Esophagus squamous epithelium (tissue), 5 donors: ENCODE results near the gene ATG9B. TPM values are rescaled to one million over a fixed set of nuclear protein-coding genes. Genes with fewer than 3 reads are reported as not detected.
"Not testable (repeated sequence)": the region's sequence is repeated elsewhere in the genome, so short reads cannot be mapped to it uniquely, and the experiment has no call there.

Experiments used
- DNase-seq: peaks from one replicate; lab custom pipeline; 2025; lab: John Stamatoyannopoulos, UW
- H3K27ac ChIP-seq, 4 donors: fragments of 200-600 bp; sonication (generic); one replicate each; pipeline ENCODE4 v1.5.1; 2016 to 2019; ENCODE audit warnings: mild to moderate bottlenecking in 1 of 4
- H3K27me3 ChIP-seq, 4 donors: fragments of 200-600 bp; sonication (generic); 1 replicate in 3 of 4; 2 replicates in 1 of 4; pipeline versions ENCODE4 v1.5.1 to v1.6.0; 2017 to 2021; ENCODE audit warnings: antibody characterized with exemption in 1 of 4
- H3K36me3 ChIP-seq, 3 donors: fragments of 200-600 bp; sonication (generic); one replicate each; pipeline ENCODE4 v1.5.1; 2016 to 2019
- H3K4me1 ChIP-seq, 3 donors: fragments of 200-600 bp; sonication (generic); one replicate each; pipeline ENCODE4 v1.5.1; 2017 to 2019
- H3K4me3 ChIP-seq, 4 donors: fragments of 200-600 bp; sonication (generic); 1 replicate in 3 of 4; 2 replicates in 1 of 4; pipeline ENCODE4 v1.5.1; 2016 to 2019; ENCODE audit warnings: mild to moderate bottlenecking in 2 of 4, moderate library complexity in 1 of 4
- H3K9me3 ChIP-seq, 3 donors: fragments of 200-600 bp; sonication (generic); one replicate each; pipeline ENCODE4 v1.5.1; 2016 to 2019
- POLR2A ChIP-seq, 4 donors: fragments of 450-650 bp; IDR thresholded peaks; one replicate each; pipeline ENCODE4 v1.6.1; 2017; ENCODE audit warnings: antibody characterized with exemption in 4 of 4, mild to moderate bottlenecking in 4 of 4, moderate library complexity in 3 of 4
- WGBS, 2 donors: methylation state at CpG; one replicate each; pipeline ENCODE4 v1.1.5; 2018; 5-methylcytosine and 5-hydroxymethylcytosine counted together
- intact Hi-C: fragments of 100-400 bp; cut with DNase I; formaldehyde crosslinking; loops from one replicate; pipeline ENCODE4 v1.15.0; 2022
- total RNA-seq, 4 donors: library from RNA; depleted of rRNA; stranded (reverse); fragments of >200 nt; gene quantifications; one replicate each; pipeline ENCODE4 v1.1.0, GENCODE V29; 2016
- TF ChIP-seq, protein P1 (sequence below), 6 experiments: fragments of 450-650 bp in 4 of 6; fragments of 200-600 bp in 2 of 6; sonication (generic) in 2 of 6; IDR thresholded peaks; one replicate each; pipeline ENCODE4 v1.5.1; 2016 to 2019; ENCODE audit warnings: antibody characterized with exemption in 6 of 6, mild to moderate bottlenecking in 4 of 6, moderate library complexity in 4 of 6
- donor health status: DM: yes; HTN: yes; CAD: no.

The ATG9B gene
- total RNA-seq, 4 donors from 2014 or later = 1.5 to 45.2 (median 12.8) TPM

DNA sequence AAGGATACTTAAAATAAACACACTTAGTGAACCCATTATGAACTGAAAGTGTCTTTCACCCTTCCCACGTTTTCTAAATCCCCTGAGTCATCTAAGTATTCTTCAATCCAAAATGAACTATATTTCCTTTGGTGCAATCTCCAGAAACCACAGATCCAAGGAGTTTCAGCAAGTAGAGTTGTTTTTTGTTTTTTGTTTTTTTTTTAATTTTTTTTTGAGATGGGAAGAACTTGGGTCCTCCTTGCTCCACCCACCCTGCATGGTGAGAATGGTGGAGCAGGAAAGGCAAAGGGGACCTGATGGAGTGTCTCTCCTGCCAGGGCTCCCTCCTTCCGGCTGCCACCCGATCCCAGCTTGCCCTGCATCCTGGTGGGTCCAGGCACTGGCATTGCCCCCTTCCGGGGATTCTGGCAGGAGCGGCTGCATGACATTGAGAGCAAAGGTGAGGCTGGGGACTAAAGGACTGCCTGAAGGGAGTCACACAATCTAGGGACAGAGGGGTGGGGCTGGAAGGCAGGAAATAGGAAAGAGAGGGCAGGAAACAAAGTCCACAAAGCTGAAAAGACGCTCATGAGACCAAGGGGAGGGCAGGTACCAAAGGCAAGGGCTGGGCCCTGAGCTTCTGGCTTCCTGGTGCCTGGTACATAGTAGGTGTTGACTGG, 12.1 kb downstream of the ATG9B start:
- WGBS, 2 donors = 52 to 69% methylated on average over 4 of the region's 6 CpGs
- peaks cover 0 to 95% (median 5%) of the 10 kb centered on the region in 4 donors for H3K27me3 ChIP-seq
- H3K9me3 ChIP-seq = no peaks in the 10 kb centered on the region
- H3K27ac ChIP-seq = peak overlapping the region in 1 of 4 donors; percentile 34
- TF ChIP-seq POLR2A (IDR thresholded peaks at IDR 0.05) = no peak
- TF ChIP-seq, protein P1, sequence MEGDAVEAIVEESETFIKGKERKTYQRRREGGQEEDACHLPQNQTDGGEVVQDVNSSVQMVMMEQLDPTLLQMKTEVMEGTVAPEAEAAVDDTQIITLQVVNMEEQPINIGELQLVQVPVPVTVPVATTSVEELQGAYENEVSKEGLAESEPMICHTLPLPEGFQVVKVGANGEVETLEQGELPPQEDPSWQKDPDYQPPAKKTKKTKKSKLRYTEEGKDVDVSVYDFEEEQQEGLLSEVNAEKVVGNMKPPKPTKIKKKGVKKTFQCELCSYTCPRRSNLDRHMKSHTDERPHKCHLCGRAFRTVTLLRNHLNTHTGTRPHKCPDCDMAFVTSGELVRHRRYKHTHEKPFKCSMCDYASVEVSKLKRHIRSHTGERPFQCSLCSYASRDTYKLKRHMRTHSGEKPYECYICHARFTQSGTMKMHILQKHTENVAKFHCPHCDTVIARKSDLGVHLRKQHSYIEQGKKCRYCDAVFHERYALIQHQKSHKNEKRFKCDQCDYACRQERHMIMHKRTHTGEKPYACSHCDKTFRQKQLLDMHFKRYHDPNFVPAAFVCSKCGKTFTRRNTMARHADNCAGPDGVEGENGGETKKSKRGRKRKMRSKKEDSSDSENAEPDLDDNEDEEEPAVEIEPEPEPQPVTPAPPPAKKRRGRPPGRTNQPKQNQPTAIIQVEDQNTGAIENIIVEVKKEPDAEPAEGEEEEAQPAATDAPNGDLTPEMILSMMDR (IDR thresholded peaks at IDR 0.05) = no peak
- H3K4me1 ChIP-seq = peaks cover 12 to 80% (median 30%) of the 10 kb centered on the region in 3 donors
- intact Hi-C loops = no loop called here
- no peak overlapping the region for H3K4me3 ChIP-seq
- no peak for DNase-seq
- no peaks in the 10 kb centered on the region for H3K36me3 ChIP-seq

DNA sequence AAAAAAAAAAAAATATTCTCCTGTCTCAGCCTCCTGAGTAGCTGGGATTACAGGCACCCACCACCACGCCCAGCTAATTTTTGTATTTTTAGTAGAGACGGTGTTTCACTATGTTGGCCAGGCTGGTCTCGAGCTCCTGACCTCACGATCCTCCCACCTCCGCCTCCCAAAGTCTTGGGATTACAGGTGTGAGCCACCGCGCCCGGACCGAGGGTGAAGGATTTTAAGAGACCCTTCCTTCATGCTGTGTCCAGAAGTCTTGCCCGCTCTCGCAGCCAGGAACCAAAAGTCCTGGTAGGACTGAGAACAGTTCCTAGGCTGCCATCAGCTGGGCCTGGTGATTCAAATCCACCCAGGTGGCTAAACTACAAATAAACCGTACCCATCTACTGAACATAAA, 12.7 kb downstream of the ATG9B start:
- H3K9me3 ChIP-seq, DNase-seq, H3K36me3 ChIP-seq, H3K4me3 ChIP-seq, intact Hi-C loops: not testable (repeated sequence)
- Histone ChIP-seq H3K4me1 (peaks cover 12 to 85% (median 35%) of the 10 kb centered on the region in 3 donors), H3K27ac (peak overlapping the region in 1 of 4 donors; percentile 63), H3K27me3 (peaks cover 0 to 95% (median 5%) of the 10 kb centered on the region in 4 donors)
- WGBS, 2 donors = 81 to 85% methylated on average over 11 to 12 of the region's 12 CpGs

DNA sequence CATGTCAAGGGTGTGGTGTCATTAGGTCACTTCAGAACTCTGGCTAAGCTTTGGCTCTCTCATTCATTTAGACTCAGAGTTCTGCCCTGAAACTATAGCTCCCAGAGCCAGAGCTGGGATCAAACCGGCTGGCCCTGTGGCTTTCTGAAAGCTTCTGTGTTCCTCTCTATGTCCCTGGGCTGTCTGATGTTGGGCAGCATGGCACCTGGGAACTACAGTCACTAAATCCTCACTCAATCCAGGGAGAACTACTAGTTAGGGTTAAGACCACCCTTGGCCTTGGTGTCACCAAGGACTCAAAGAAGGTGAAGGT, 13.2 kb downstream of the ATG9B start:
- no peak for DNase-seq
- peak overlapping the region in 3 of 4 donors; percentile 44 to 63 (median 58) for H3K27ac ChIP-seq
- H3K27me3 ChIP-seq = peaks cover 0 to 91% (median 5%) of the 10 kb centered on the region in 4 donors
- intact Hi-C loops = no loop called here
- H3K36me3 ChIP-seq = no peaks in the 10 kb centered on the region
- H3K4me1 ChIP-seq = peaks cover 12 to 87% (median 35%) of the 10 kb centered on the region in 3 donors
- TF ChIP-seq, protein P1 (IDR thresholded peaks at IDR 0.05) = no peak
- TF ChIP-seq POLR2A (IDR thresholded peaks at IDR 0.05) = no peak
- H3K4me3 ChIP-seq = no peak overlapping the region
- no peaks in the 10 kb centered on the region for H3K9me3 ChIP-seq
- WGBS, 2 donors = no CpG with 5 or more reads among the region's 1 CpG

DNA sequence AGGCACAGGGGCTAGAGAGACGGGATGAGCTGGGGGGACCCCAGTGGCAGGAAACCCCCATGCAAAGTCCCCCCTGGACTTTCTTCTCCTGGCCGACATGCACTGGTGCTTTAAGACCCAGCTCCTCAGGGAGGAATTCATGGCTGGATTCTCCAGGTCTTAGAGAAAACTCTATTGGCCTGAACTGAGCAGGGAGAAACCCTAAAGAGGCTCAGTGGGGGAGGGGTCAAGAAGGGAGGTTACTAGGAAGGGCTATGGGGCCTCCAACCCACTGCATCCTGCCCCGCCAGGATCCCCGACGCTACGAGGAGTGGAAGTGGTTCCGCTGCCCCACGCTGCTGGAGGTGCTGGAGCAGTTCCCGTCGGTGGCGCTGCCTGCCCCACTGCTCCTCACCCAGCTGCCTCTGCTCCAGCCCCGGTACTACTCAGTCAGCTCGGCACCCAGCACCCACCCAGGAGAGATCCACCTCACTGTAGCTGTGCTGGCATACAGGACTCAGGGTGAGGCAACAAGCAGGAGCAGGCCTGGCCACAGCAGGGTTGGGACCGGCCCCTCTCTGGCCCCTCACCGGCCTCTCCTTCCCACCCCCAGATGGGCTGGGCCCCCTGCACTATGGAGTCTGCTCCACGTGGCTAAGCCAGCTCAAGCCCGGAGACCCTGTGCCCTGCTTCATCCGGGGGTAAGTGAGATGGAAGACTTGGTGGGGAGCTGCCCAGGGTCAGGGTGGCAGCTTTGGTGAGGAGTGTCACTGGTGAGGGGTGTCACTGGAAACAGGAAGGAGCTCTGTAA, 13.8 kb downstream of the ATG9B start:
- Histone ChIP-seq H3K4me1 (peaks cover 12 to 87% (median 35%) of the 10 kb centered on the region in 3 donors), H3K4me3 (no peak overlapping the region), H3K9me3 (no peaks in the 10 kb centered on the region), H3K36me3 (no peaks in the 10 kb centered on the region), H3K27me3 (peaks cover 0 to 86% (median 5%) of the 10 kb centered on the region in 4 donors), H3K27ac (peak overlapping the region in 3 of 4 donors; percentile 43 to 63 (median 58))
- DNase-seq = no peak
- TF ChIP-seq POLR2A (IDR thresholded peaks at IDR 0.05) = no peak
- TF ChIP-seq, protein P1 (IDR thresholded peaks at IDR 0.05) = no peak
- intact Hi-C loops = no loop called here
- 8 to 15% methylated on average over 2 to 4 of the region's 18 CpGs for WGBS, 2 donors

DNA sequence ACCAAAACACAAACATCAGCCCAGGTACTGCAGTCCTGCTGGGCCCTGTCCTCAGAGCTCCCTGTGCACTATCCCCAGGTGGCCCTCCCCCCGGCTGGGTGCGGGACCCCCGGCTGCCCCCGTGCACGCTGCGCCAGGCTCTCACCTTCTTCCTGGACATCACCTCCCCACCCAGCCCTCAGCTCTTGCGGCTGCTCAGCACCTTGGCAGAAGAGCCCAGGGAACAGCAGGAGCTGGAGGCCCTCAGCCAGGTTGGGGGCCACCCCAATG, 14.3 kb downstream of the ATG9B start:
- Histone ChIP-seq H3K4me3 (no peak overlapping the region), H3K27ac (peak overlapping the region in 1 of 4 donors; percentile 63), H3K27me3 (peaks cover 0 to 80% (median 5%) of the 10 kb centered on the region in 4 donors), H3K36me3 (no peaks in the 10 kb centered on the region), H3K9me3 (no peaks in the 10 kb centered on the region), H3K4me1 (peaks cover 12 to 83% (median 35%) of the 10 kb centered on the region in 3 donors)
- no peak for DNase-seq
- TF ChIP-seq, protein P1 (IDR thresholded peaks at IDR 0.05) = no peak
- no peak for TF ChIP-seq POLR2A (IDR thresholded peaks at IDR 0.05)
- intact Hi-C loops = no loop called here
- WGBS, 2 donors = no CpG with 5 or more reads among the region's 7 CpGs
